Keratinocyte (primary cell): ENCODE data around the gene GNG8.

Experiments
- EZH2 ChIP-seq: IDR thresholded peaks from one replicate; pipeline ENCODE4 v1.6.1; 2012; ENCODE audit warnings: inconsistent platforms, mild to moderate bottlenecking, low read length, moderate library complexity
- TF ChIP-seq, protein P1 (sequence below), 3 experiments: IDR thresholded peaks in 1 of 3; conservative IDR thresholded peaks in 1 of 3; optimal IDR thresholded peaks in 1 of 3; 2 replicates in 2 of 3; 3 replicates in 1 of 3; pipeline versions ENCODE3 to v1.5.1; 2011; ENCODE audit warnings: low read length in 3 of 3, mild to moderate bottlenecking in 3 of 3, moderate library complexity in 2 of 3, control low read depth in 1 of 3, inconsistent platforms in 1 of 3; ENCODE audit not compliant: insufficient read depth in 2 of 3; ENCODE audit errors: extremely low read depth in 1 of 3

- TF ChIP-seq, protein P1, sequence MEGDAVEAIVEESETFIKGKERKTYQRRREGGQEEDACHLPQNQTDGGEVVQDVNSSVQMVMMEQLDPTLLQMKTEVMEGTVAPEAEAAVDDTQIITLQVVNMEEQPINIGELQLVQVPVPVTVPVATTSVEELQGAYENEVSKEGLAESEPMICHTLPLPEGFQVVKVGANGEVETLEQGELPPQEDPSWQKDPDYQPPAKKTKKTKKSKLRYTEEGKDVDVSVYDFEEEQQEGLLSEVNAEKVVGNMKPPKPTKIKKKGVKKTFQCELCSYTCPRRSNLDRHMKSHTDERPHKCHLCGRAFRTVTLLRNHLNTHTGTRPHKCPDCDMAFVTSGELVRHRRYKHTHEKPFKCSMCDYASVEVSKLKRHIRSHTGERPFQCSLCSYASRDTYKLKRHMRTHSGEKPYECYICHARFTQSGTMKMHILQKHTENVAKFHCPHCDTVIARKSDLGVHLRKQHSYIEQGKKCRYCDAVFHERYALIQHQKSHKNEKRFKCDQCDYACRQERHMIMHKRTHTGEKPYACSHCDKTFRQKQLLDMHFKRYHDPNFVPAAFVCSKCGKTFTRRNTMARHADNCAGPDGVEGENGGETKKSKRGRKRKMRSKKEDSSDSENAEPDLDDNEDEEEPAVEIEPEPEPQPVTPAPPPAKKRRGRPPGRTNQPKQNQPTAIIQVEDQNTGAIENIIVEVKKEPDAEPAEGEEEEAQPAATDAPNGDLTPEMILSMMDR (optimal IDR thresholded peaks at IDR 0.05 in 1 of 3, IDR thresholded peaks at IDR 0.05 in 1 of 3, conservative IDR thresholded peaks at IDR 0.05 in 1 of 3; ENCODE audit: extremely low read depth in 1 of 3, insufficient read depth in 2 of 3, low read length in 3 of 3): no peak
- no peak for TF ChIP-seq EZH2
Observed at GRCh38 chr19:46610851-46611770, 24.9 kb downstream of the GNG8 start.
